AG04450 (cell line): ENCODE data around the gene PPP6C. TPM values are rescaled to one million over a fixed set of nuclear protein-coding genes. Genes with fewer than 3 reads are reported as not detected.
"Not testable (repeated sequence)": the region's sequence is repeated elsewhere in the genome, so short reads cannot be mapped to it uniquely, and the experiment has no call there.

Source experiments
- CTCF ChIA-PET: fragments of 300-600, 350-600 bp; formaldehyde crosslinking; extraction: SDS; loops from one replicate; lab custom pipeline; 2022; ENCODE audit warnings: antibody characterized with exemption, inconsistent platforms; lab: Charles Lee
- POLR2A ChIA-PET: fragments of 350-600 bp; formaldehyde crosslinking; extraction: SDS; loops from one replicate; lab custom pipeline; 2021; ENCODE audit warnings: antibody characterized with exemption, inconsistent platforms; lab: Yijun Ruan, JAX
- DNase-seq: peaks from one replicate; pipeline ENCODE4 v3.0.0-alpha.2; 2011; ENCODE audit warnings: low read depth, low spot score
- H3K27ac ChIP-seq: one replicate; pipeline ENCODE4 v1.5.1; 2012; ENCODE audit warnings: low read depth, low read length, control low read depth
- H3K27me3 ChIP-seq: one replicate; pipeline ENCODE4 v1.6.0; 2012; ENCODE audit warnings: low read length; ENCODE audit not compliant: control insufficient read depth, insufficient read depth
- H3K4me3 ChIP-seq: 2 replicates; pipeline ENCODE4 v1.5.1; 2011; ENCODE audit warnings: mild to moderate bottlenecking, low read depth, low read length, control low read depth
- H3K9me3 ChIP-seq: 2 replicates; pipeline ENCODE4 v1.5.1; 2012; ENCODE audit warnings: low read length; ENCODE audit not compliant: control insufficient read depth, insufficient read depth
- CTCF ChIP-seq: IDR thresholded peaks from 2 replicates; pipeline ENCODE4 v1.5.1; 2011; ENCODE audit warnings: low read depth, low read length, control low read depth, inconsistent platforms
- polyA plus RNA-seq: library from polyadenylated mRNA; depleted of rRNA; stranded (reverse); fragments of >200 nt; gene quantifications from 2 replicates; pipeline ENCODE4 v1.2.3, GENCODE V29; 2011

Gene PPP6C
- polyA plus RNA-seq, 1 experiment: 34.8 TPM

- no peak for DNase-seq
- no peak overlapping the region for H3K27ac ChIP-seq
- H3K4me3 ChIP-seq: no peak overlapping the region
- no peaks in the 10 kb centered on the region for H3K27me3 ChIP-seq
- CTCF ChIA-PET: no interaction called here
- POLR2A ChIA-PET: no interaction called here
- no peak for TF ChIP-seq CTCF
- H3K9me3 ChIP-seq: no peaks in the 10 kb centered on the region
Observed at GRCh38 chr9:125180876-125181275, 8.7 kb downstream of the PPP6C start.

DNA sequence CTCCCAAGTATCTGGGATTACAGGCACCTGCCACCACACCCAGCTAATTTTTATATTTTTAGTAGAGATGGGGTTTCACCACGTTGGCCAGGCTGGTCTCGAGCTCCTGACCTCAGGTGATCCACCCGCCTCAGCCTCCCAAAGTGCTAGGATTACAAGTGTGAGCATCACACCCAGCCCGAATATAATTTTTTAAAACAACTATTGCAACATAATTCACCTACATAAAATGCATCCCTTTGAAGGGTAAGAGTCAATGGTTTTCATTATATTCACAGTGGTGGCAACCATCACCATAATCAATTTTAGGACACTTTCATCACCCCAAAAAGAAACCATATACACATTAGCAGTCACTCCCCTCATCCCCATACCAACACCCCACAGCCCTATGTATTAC is 9.8 kb downstream of the PPP6C start:
- H3K27ac ChIP-seq, H3K27me3 ChIP-seq, DNase-seq, POLR2A ChIA-PET, H3K9me3 ChIP-seq, H3K4me3 ChIP-seq: not testable (repeated sequence)
- CTCF ChIA-PET: interaction anchor here (0.8 kb wide), 1 partner anchor 24 kb away, joined by 5 read pairs; no protein-coding TSS in a partner anchor

- no peak for TF ChIP-seq CTCF
- CTCF ChIA-PET: no interaction called here
- H3K9me3 ChIP-seq: no peaks in the 10 kb centered on the region
- H3K4me3 ChIP-seq: no peak overlapping the region
- DNase-seq: no peak
- H3K27me3 ChIP-seq: no peaks in the 10 kb centered on the region
- H3K27ac ChIP-seq: no peak overlapping the region
- POLR2A ChIA-PET: interaction anchor here (0.5 kb wide), 1 partner anchor 455 kb away, joined by 3 read pairs; no protein-coding TSS in a partner anchor
Observed at GRCh38 chr9:125177888-125178287, 11.7 kb downstream of the PPP6C start.

- TF ChIP-seq CTCF: no peak
- no peaks in the 10 kb centered on the region for H3K9me3 ChIP-seq
- ChIA-PET CTCF (no interaction called here), POLR2A (no interaction called here)
- no peak overlapping the region for H3K27ac ChIP-seq
- no peaks in the 10 kb centered on the region for H3K27me3 ChIP-seq
- DNase-seq: no peak
- H3K4me3 ChIP-seq: no peak overlapping the region
Observed at GRCh38 chr9:125176636-125177035, 13.0 kb downstream of the PPP6C start.

DNA sequence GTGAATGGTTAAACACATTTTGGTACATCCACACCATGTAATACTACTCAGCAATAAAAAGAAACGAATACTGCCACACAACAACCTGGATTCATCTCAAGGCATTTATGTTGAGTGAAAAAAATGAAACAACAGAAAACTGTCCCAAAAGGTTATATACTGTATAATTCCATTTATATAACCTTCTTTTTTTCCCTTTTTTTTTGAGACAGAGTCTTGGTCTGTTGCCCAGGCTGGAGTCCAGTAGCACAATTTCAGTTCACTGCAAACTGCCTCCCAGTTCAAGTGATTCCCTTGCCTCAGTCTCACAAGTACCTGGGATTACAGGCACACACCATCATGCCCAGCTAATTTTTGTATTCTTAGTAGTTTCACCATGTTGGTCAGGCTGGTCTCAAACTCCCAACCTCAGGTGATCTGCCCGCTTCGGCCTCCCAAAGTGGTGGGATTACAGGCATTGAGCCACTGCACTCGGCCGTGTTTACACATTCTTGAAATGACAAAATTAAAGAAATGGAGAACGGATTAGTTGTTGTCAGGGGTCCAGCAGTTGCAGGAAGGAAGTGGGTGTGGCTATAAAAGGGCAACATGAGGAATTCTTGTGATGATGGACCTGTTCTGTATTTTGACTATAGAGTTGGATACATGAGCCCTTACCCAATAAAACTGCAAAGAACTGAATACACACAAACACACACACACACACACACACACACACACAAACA is 17.4 kb downstream of the PPP6C start:
- Histone ChIP-seq H3K4me3 (no peak overlapping the region), H3K27ac (no peak overlapping the region), H3K9me3 (no peaks in the 10 kb centered on the region), H3K27me3 (no peaks in the 10 kb centered on the region)
- TF ChIP-seq CTCF: no peak
- POLR2A ChIA-PET: no interaction called here
- DNase-seq: no peak
- CTCF ChIA-PET: no interaction called here
